Uterus (tissue), 2 donors: ENCODE measurements around the gene BANF2.
"Not testable (repeated sequence)": the region's sequence is repeated elsewhere in the genome, so short reads cannot be mapped to it uniquely, and the experiment has no call there.

Experiments
- POLR2A ChIP-seq, 2 donors: fragments of 450-650 bp; IDR thresholded peaks; one replicate each; pipeline ENCODE4 v1.6.1; 2016; ENCODE audit warnings: antibody characterized with exemption in 2 of 2, mild to moderate bottlenecking in 1 of 2, moderate library complexity in 1 of 2
- TF ChIP-seq, protein P1 (sequence below), 4 experiments: fragments of 200-600 bp in 2 of 4; fragments of 450-650 bp in 2 of 4; sonication (generic) in 2 of 4; IDR thresholded peaks; one replicate each; pipeline ENCODE4 v1.5.1; 2016 to 2019; ENCODE audit warnings: antibody characterized with exemption in 4 of 4, mild to moderate bottlenecking in 2 of 4, moderate library complexity in 1 of 4

GRCh38 chr20:17707951-17708350 is 8.2 kb downstream of the BANF2 start:
- TF ChIP-seq, protein P1, sequence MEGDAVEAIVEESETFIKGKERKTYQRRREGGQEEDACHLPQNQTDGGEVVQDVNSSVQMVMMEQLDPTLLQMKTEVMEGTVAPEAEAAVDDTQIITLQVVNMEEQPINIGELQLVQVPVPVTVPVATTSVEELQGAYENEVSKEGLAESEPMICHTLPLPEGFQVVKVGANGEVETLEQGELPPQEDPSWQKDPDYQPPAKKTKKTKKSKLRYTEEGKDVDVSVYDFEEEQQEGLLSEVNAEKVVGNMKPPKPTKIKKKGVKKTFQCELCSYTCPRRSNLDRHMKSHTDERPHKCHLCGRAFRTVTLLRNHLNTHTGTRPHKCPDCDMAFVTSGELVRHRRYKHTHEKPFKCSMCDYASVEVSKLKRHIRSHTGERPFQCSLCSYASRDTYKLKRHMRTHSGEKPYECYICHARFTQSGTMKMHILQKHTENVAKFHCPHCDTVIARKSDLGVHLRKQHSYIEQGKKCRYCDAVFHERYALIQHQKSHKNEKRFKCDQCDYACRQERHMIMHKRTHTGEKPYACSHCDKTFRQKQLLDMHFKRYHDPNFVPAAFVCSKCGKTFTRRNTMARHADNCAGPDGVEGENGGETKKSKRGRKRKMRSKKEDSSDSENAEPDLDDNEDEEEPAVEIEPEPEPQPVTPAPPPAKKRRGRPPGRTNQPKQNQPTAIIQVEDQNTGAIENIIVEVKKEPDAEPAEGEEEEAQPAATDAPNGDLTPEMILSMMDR (IDR thresholded peaks at IDR 0.05): not testable (repeated sequence)
- not testable (repeated sequence) for TF ChIP-seq POLR2A (IDR thresholded peaks at IDR 0.05)
